Lower lobe of right lung (tissue), 2 donors: ENCODE data around the gene PPP3R2. TPM values are rescaled to one million over a fixed set of nuclear protein-coding genes. Genes with fewer than 3 reads are reported as not detected.

ENCODE experiments used
- ATAC-seq, 2 donors: fragments of 200-7000 bp; cut with Tn5 transposase; one replicate each; pipeline ENCODE4 v1.9.1; 2020 to 2022; ENCODE audit warnings: mild to moderate bottlenecking in 2 of 2, moderate library complexity in 2 of 2
- DNase-seq: peaks from one replicate; pipeline ENCODE4 v3.0.0-alpha.2; 2020
- H3K27ac ChIP-seq: fragments of 200-600 bp; one replicate; pipeline ENCODE4 v1.8.0; 2022
- H3K27me3 ChIP-seq: fragments of 200-600 bp; one replicate; pipeline ENCODE4 v1.8.0; 2022; ENCODE audit warnings: low read depth
- H3K36me3 ChIP-seq: fragments of 200-600 bp; one replicate; pipeline ENCODE4 v1.8.0; 2022; ENCODE audit warnings: mild to moderate bottlenecking
- H3K4me1 ChIP-seq: fragments of 200-600 bp; one replicate; pipeline ENCODE4 v1.8.0; 2022
- H3K4me3 ChIP-seq: fragments of 200-600 bp; one replicate; pipeline ENCODE4 v1.8.0; 2022; ENCODE audit warnings: mild to moderate bottlenecking
- H3K9me3 ChIP-seq: fragments of 200-600 bp; one replicate; pipeline ENCODE4 v1.8.0; 2022
- CTCF ChIP-seq: fragments of 200-600 bp; IDR thresholded peaks from one replicate; pipeline ENCODE4 v1.8.0; 2022; ENCODE audit warnings: antibody characterized with exemption, mild to moderate bottlenecking
- intact Hi-C: fragments of 100-400 bp; cut with DNase I; formaldehyde crosslinking; loops from one replicate; pipeline ENCODE4 v1.11.0; 2022
- total RNA-seq: library from RNA; stranded (reverse); fragmentation: NEBNext Ultra II Directional; extraction: Animal tissue kit (Norgen Biotek cat#: 25700); gene quantifications from one replicate; pipeline ENCODE4 v1.2.1, GENCODE V29; 2021
- donor health status: DM: no; HTN: yes; CAD: no; lungs with severe emphysema.

PPP3R2 gene
- total RNA-seq, 1 donor from 2014 or later: not detected

DNA sequence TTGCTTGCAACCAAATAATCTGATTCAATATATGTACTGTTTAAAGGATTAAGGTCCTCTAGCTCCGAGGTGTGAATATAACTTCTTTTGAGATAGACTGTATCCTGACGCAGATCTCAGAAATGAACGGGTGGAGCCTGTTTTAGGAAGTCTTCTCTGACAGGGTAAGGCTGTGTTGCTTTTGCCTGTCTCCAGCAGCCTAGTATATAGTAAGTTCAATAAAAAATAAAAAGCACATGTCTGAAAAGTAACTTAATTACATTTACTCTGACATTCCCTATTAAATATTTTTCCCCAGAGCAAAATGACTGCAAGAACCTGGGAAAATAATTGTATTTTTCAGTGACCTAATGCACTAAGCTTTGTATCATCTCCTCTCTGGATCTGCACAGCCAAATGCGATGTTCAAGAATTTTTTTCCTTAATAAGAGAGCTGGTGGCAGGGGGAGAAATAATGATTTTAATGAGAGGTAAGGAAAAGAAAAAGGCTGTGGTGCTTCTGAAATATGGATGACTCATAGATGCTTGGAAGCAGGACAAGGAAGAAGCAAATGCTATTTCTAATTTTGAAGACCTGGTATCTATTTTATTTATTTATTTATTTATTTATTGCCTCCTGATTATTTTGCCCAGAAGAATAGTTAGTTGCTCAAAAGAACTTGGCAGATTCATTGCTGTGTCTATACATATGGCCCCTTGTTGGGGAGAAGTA is 7.3 kb downstream of the PPP3R2 start:
- DNase-seq (no peak), ATAC-seq (no peak)
- Histone ChIP-seq H3K27me3 (no peaks in the 10 kb centered on the region), H3K4me1 (no peaks in the 10 kb centered on the region), H3K4me3 (no peak overlapping the region), H3K27ac (no peak overlapping the region), H3K9me3 (no peaks in the 10 kb centered on the region), H3K36me3 (no peaks in the 10 kb centered on the region)
- intact Hi-C loops: no loop called here
- no peak for TF ChIP-seq CTCF

DNA sequence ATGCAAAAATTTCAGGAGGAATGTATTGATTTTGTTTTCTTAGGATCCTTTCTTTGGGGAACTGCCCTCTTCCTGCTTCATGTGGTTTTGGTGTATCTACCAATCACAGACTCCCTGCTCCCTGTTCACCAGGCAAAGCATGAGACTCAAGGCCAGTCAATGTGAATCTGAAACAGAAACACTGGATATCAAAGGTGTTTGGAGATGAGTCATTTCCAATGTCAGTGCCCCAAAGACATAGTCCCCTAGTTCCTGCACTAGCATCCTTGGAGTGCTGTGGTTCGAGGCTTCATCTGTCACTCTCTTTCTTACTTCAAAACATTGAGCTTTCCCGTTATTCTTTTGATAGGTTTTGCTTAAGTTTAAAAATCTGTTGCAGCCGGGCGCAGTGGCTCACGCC is 8.1 kb downstream of the PPP3R2 start:
- ATAC-seq: peak; percentile 30 to 42
- DNase-seq: no peak
- H3K4me1 ChIP-seq: no peaks in the 10 kb centered on the region
- H3K36me3 ChIP-seq: no peaks in the 10 kb centered on the region
- intact Hi-C loops: no loop called here
- TF ChIP-seq CTCF: no peak
- H3K27ac ChIP-seq: no peak overlapping the region
- no peaks in the 10 kb centered on the region for H3K9me3 ChIP-seq
- H3K4me3 ChIP-seq: no peak overlapping the region
- H3K27me3 ChIP-seq: no peaks in the 10 kb centered on the region

DNA sequence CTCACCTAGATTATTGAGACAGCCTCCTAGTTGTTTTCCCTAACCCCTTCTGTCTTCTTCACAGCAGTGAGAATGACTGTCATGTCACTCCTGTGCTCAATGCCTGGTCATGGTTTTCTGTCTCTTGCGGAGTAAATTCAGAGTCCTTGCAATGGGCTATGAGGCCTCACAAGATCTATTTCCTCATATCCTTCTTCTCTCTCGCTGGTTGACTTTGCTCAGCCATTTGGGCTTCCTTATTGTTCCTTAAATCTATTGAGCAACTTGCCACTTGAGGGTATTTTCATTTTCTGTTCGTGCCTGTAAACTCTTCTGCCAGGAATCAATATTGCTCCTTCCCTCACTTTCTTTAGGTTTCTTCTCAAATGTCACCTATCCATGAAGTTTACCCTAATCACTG is 9.0 kb downstream of the PPP3R2 start:
- H3K9me3 ChIP-seq: no peaks in the 10 kb centered on the region
- no peaks in the 10 kb centered on the region for H3K27me3 ChIP-seq
- intact Hi-C loops: no loop called here
- H3K4me1 ChIP-seq: no peaks in the 10 kb centered on the region
- DNase-seq (no peak), ATAC-seq (peak; percentile 72 to 81)
- H3K4me3 ChIP-seq: no peak overlapping the region
- TF ChIP-seq CTCF: no peak
- H3K27ac ChIP-seq: no peak overlapping the region
- H3K36me3 ChIP-seq: no peaks in the 10 kb centered on the region

GRCh38 chr9:101582553-101582952 is 12.2 kb downstream of the PPP3R2 start:
- DNase-seq: no peak
- Histone ChIP-seq H3K9me3 (no peaks in the 10 kb centered on the region), H3K36me3 (no peaks in the 10 kb centered on the region), H3K27me3 (no peaks in the 10 kb centered on the region), H3K4me3 (no peak overlapping the region), H3K27ac (no peak overlapping the region), H3K4me1 (no peaks in the 10 kb centered on the region)
- ATAC-seq: no peak
- intact Hi-C loops: no loop called here
- no peak for TF ChIP-seq CTCF

- H3K9me3 ChIP-seq: no peaks in the 10 kb centered on the region
- intact Hi-C loops: no loop called here
- H3K27ac ChIP-seq: no peak overlapping the region
- ATAC-seq (peak; percentile 45 to 85), DNase-seq (peak; percentile 47)
- no peaks in the 10 kb centered on the region for H3K4me1 ChIP-seq
- H3K27me3 ChIP-seq: no peaks in the 10 kb centered on the region
- H3K36me3 ChIP-seq: no peaks in the 10 kb centered on the region
- TF ChIP-seq CTCF: no peak
- no peak overlapping the region for H3K4me3 ChIP-seq
Observed at GRCh38 chr9:101579711-101580545, 14.8 kb downstream of the PPP3R2 start.
